Right atrium auricular region (tissue), 2 donors: ENCODE results near the gene SNAPC3. TPM values are rescaled to one million over a fixed set of nuclear protein-coding genes. Genes with fewer than 3 reads are reported as not detected.

Experiments used
- DNase-seq: peaks from one replicate; pipeline ENCODE4 v3.0.0-alpha.2; 2019; ENCODE audit warnings: low spot score
- H3K27ac ChIP-seq, 2 donors: fragments of 200-600 bp; sonication (generic); 1 replicate in 1 of 2; 2 replicates in 1 of 2; pipeline ENCODE4 v1.5.1; 2016 to 2019
- H3K27me3 ChIP-seq, 2 donors: fragments of 200-600 bp; sonication (generic); one replicate each; pipeline versions ENCODE4 v1.5.1 to v1.6.0; 2017 to 2019
- H3K36me3 ChIP-seq: fragments of 200-600 bp; sonication (generic); one replicate; pipeline ENCODE4 v1.5.1; 2016
- H3K4me1 ChIP-seq, 2 donors: fragments of 200-600 bp; sonication (generic); one replicate each; pipeline versions ENCODE4 v1.5.1 to v1.6.0; 2017 to 2019
- H3K4me3 ChIP-seq, 2 donors: fragments of 200-600 bp; sonication (generic); 1 replicate in 1 of 2; 2 replicates in 1 of 2; pipeline ENCODE4 v1.5.1; 2017 to 2019; ENCODE audit warnings: mild to moderate bottlenecking in 1 of 2, moderate library complexity in 1 of 2
- H3K9me3 ChIP-seq, 2 donors: fragments of 200-600 bp; sonication (generic); one replicate each; pipeline ENCODE4 v1.5.1; 2019
- CTCF ChIP-seq, 2 donors: fragments of 200-600 bp; sonication (generic); IDR thresholded peaks; one replicate each; pipeline ENCODE4 v1.5.1; 2019; ENCODE audit warnings: antibody characterized with exemption in 2 of 2
- total RNA-seq, 2 donors: library from RNA; depleted of rRNA; stranded (reverse); fragments of >200 nt; gene quantifications; one replicate each; pipeline ENCODE4 v1.1.0, GENCODE V29; 2016

Gene SNAPC3
- total RNA-seq, 2 donors from 2014 or later: 14.5 to 23.9 TPM

GRCh38 chr9:15400281-15400941, 22.3 kb upstream of the SNAPC3 start:
- H3K27ac ChIP-seq: no peak overlapping the region
- H3K4me1 ChIP-seq: peaks cover 0 to 5% of the 10 kb centered on the region in 2 donors
- no peaks in the 10 kb centered on the region for H3K27me3 ChIP-seq
- no peak for DNase-seq
- H3K36me3 ChIP-seq: no peaks in the 10 kb centered on the region
- no peaks in the 10 kb centered on the region for H3K9me3 ChIP-seq
- no peak overlapping the region for H3K4me3 ChIP-seq
- no peak for TF ChIP-seq CTCF (IDR thresholded peaks at IDR 0.05)

- no peak overlapping the region for H3K27ac ChIP-seq
- no peaks in the 10 kb centered on the region for H3K36me3 ChIP-seq
- DNase-seq: no peak
- H3K27me3 ChIP-seq: no peaks in the 10 kb centered on the region
- no peak overlapping the region for H3K4me3 ChIP-seq
- H3K9me3 ChIP-seq: no peaks in the 10 kb centered on the region
- H3K4me1 ChIP-seq: peaks cover 0 to 5% of the 10 kb centered on the region in 2 donors
- TF ChIP-seq CTCF (IDR thresholded peaks at IDR 0.05): no peak
Measured at GRCh38 chr9:15401266-15401665, 21.4 kb upstream of the SNAPC3 start.

- no peaks in the 10 kb centered on the region for H3K27me3 ChIP-seq
- no peaks in the 10 kb centered on the region for H3K36me3 ChIP-seq
- peaks cover 0 to 5% of the 10 kb centered on the region in 2 donors for H3K4me1 ChIP-seq
- no peaks in the 10 kb centered on the region for H3K9me3 ChIP-seq
- H3K27ac ChIP-seq: no peak overlapping the region
- no peak overlapping the region for H3K4me3 ChIP-seq
- TF ChIP-seq CTCF (IDR thresholded peaks at IDR 0.05): no peak
- no peak for DNase-seq
Measured at GRCh38 chr9:15403155-15403554, 19.5 kb upstream of the SNAPC3 start.

- H3K36me3 ChIP-seq: no peaks in the 10 kb centered on the region
- H3K4me3 ChIP-seq: no peak overlapping the region
- no peaks in the 10 kb centered on the region for H3K9me3 ChIP-seq
- no peak for TF ChIP-seq CTCF (IDR thresholded peaks at IDR 0.05)
- H3K4me1 ChIP-seq: peaks cover 0 to 5% of the 10 kb centered on the region in 2 donors
- H3K27ac ChIP-seq: no peak overlapping the region
- no peak for DNase-seq
- H3K27me3 ChIP-seq: no peaks in the 10 kb centered on the region
Measured at GRCh38 chr9:15404171-15404570, 18.5 kb upstream of the SNAPC3 start.

- H3K4me3 ChIP-seq: no peak overlapping the region
- H3K36me3 ChIP-seq: no peaks in the 10 kb centered on the region
- no peak overlapping the region for H3K27ac ChIP-seq
- no peaks in the 10 kb centered on the region for H3K4me1 ChIP-seq
- no peaks in the 10 kb centered on the region for H3K9me3 ChIP-seq
- H3K27me3 ChIP-seq: no peaks in the 10 kb centered on the region
- DNase-seq: no peak
- peak in 1 of 2 donors; percentile 48 for TF ChIP-seq CTCF (IDR thresholded peaks at IDR 0.05)
Measured at GRCh38 chr9:15416880-15417279, 5.8 kb upstream of the SNAPC3 start.

- Histone ChIP-seq H3K4me3 (no peak overlapping the region), H3K27me3 (no peaks in the 10 kb centered on the region), H3K9me3 (no peaks in the 10 kb centered on the region), H3K27ac (no peak overlapping the region), H3K36me3 (no peaks in the 10 kb centered on the region), H3K4me1 (no peaks in the 10 kb centered on the region)
- TF ChIP-seq CTCF (IDR thresholded peaks at IDR 0.05): no peak
- no peak for DNase-seq
Measured at GRCh38 chr9:15417626-15418025, 5.0 kb upstream of the SNAPC3 start.
